Stimulated activated CD4-positive, alpha-beta T cell treated with anti-CD3 and anti-CD28 coated beads, Interleukin-12 subunit alpha, Interleukin-12 subunit beta, amount 100 ng/mL, for 24 hours (primary cell): Measurements from ENCODE around the gene TPST2.

Experiments
- DNase-seq, 2 experiments: peaks; one replicate each; pipeline ENCODE4 v3.0.0-alpha.2; 2020; ENCODE audit warnings: low read depth in 2 of 2

Gene TPST2

DNA sequence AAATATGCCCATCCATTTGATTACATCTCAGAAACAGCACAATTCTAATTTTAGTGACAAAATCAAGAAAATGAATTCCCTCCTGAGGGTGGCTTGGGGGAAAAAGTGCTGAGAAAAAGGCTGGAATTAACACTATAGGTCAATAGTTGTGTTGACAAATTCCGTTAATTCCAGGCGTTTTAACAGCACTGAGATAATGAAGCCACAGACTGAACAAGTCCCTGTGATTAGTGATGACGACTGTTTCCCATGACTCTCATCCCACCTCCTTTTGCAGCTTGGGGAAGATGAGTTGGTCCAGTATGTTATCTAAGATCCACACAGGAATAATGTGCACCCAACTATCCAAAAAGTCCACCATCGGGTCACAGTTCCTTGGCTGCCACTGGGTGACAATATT, 93.5 kb downstream of the TPST2 start:
- DNase-seq = no peak

DNA sequence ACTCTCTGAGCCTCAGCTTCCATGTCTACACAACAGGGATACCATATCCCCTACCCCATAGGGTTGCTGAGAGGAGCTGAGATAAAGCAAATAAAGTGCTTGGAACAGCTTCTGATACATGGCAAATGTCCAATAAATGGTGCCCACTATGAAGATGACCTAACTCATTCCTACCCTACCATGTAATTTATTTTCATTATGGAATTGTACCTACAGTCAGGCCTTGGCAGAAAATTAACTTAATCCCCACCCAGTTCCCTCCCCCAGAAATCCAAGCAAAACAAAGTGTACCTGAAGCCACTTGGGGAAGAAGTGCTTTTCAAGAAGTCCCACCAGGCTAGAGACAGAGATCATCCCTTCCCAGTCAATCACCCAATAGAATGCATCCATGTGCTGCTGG, 95.4 kb downstream of the TPST2 start:
- DNase-seq = no peak

DNA sequence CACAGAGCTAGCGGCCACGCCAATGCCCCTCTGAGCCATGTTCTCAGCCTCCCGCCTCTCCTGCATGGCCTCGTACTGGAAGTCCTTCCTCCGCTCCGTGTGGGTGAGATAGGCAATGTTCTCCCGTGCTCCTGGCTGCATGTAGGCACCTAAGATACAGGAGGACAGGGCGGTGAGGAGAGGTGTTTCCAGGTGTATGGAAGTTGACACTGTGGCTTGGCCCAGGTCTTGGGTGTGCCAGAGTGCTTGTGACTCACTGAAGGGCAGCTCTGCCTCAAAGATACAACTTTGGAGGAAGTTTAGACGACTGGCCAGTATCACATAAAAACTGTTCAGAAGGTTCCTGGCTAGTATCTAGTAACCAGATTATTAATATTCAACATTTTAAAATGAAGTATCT, 97.7 kb downstream of the TPST2 start:
- no peak for DNase-seq

DNA sequence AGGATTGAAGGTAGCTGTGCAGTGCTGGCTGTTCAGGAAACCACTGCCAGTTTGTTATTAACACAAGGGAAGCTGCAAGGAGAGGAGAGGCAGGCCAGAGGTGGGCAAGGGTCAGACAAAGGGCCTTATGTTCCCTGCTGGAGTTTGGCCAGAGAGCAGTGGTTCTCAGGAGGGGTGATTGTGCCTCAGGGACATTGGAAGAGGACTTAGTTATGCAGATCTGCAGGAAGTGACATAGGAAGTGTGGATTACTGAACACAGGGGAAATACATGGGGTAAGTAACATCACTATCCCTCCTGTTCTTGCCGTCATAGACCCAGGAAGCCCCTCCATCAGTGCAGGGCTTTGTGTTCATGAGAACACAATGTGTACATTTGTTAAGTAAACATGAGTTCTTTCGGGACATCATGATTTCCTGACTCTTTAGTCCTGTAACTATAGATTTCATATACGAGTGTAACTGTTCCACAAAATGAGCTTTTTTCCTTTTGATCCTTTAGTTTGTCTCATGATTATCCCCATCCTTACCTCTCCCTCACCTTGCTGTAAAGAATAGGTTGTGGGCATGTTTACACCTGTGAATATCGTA, 100.4 kb downstream of the TPST2 start:
- DNase-seq = no peak

DNA sequence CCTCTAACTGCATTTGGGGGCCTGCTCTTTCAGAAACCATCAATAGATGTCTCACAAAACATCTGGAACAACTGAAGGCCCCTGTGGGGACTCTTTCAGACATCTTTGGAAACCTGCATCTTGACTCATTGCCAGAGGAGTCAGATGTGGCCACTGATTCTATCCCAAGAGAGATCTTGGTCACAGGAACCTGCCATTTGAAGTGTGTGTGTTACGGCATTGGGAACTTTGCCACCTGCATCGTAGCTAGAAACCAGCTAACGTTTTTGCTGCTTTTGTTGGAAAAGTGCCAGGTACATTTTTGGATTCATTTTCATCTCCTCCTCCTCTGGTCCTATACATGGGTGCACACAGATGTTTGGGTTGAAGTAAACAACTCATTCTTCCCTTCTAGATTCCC, 101.9 kb downstream of the TPST2 start:
- no peak for DNase-seq

DNA sequence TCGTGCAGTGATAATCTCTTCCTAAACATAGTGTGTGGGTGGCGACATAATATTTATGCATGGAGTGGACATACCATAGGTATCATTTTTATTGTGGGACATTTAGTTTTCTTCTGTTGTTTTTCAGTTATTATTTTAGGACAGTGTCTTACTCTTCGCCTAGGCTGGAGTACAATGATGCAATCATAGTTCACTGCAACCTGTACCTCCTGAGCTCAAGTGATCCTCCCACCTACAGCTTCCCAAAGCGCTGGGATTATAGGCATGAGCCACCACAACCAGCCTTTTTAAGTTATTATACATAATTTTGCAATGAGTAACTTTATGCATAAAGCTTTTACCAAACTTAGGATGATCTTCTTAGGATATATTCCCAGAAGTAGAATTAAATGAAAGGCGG, 103.5 kb downstream of the TPST2 start:
- DNase-seq = no peak

DNA sequence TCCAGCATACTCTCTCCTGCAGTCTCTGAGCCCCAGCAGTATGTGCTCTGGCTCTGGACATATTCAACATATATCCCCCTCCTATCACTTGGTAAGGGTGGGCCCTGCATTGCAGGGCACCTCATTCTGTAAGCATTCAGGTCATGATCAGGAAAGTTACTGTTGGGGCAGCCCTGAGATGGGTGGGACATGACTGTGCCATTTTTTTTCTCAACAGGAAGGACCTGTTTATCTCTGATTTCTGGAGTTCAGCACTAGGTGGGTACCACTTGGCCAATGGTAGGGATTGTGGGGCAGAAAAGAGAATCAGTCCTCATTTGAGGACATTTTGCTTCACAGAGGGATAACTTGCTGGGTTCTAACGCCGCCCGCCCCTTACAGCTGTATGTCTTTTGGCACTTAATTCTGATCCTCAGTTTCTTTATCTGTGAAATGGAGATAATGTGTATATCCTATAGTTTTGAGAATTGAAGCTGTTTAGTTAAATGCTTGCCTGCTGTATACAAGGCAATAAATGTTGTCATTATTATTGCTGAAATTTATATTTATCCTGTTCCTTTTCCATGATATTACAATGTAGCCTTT, 104.0 kb downstream of the TPST2 start:
- no peak for DNase-seq

DNA sequence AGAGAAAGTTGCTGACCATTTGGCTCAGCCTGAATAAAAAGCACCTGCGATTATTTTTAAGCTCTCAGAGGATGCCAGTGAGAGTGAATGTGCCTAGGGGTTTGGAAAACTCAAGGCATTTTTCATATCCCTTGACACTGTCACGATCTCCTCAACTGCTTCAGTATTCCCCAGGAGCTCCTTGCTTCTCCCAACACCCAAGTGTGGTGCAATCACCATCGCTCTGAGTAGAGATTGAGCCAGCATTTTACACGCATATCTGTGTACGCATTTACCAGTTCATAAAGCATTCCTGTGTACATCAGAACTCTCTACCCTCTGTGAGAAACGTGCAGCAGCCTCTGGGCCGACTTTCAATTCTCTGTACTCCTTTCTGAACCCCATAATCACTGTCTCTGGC, 104.9 kb downstream of the TPST2 start:
- no peak for DNase-seq

DNA sequence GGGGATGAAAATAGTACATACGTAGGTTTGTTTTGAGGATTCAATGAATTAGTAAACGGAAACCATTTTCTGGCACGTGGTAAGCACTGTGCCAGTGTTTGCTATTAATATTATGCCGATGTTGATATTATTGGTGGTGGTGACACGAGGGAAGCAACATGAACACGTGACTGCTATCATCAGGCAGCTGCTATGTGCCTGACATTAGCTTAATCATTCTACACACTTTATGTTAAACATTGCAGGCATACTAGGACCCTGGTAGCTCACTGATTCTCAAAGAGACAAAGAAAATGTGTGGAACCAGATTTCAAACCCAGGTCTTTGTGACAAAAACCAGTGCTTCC, 105.6 kb downstream of the TPST2 start:
- no peak for DNase-seq

DNA sequence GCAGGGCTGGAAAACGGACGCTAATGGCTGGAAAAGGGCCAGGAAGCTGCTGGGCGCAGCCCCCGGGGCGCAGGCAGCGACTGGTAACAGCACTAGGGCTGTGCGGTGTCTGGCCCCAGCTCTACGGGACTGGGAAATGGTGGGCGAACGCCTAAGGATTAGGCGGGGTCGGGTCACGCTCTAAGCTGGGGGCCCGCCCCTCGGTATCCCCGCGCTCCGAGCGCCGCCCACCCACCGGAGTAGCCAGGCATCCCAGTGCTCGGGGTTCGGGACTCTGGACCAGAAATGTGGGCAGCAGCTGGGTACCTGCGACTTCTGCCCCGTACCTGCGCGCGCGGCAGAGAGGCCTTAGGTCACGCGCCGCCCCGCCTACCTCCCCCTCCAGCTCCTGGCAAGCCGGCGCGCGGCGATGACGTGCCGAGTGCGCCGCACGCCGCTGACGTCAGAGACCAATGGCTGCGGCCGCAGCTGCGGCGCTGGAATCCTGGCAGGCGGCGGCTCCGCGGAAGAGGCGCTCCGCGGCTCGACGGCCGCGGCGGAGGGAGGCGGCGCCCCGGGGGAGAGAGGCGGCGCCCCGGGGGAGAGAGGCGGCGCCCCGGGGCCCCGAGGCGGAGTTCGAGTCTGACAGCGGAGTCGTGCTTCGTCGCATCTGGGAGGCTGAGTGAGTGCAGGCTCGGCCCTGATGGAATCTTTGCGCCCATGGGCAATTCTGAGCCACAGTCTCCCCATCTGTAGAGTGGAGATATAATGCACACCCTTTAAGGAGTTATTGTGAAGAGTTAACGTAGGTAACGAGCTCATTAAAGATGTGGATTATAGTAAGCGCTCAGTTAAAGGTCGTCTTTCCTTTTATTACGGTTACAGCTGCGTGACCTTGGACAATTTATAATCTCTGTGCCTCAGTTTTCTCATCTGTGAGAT, 106.2 kb downstream of the TPST2 start, which contains the start of the genes HPS4 and SRRD:
HPS4 (minus strand) TSS at position 345 of the 921 bp plus-strand sequence. CDS start 2,021 bp downstream, outside the sequence.
SRRD (plus strand) TSS at position 439 of the 921 bp plus-strand sequence; CDS start at position 453, 14 bp downstream.
- peak; percentile 79 to 81 for DNase-seq

DNA sequence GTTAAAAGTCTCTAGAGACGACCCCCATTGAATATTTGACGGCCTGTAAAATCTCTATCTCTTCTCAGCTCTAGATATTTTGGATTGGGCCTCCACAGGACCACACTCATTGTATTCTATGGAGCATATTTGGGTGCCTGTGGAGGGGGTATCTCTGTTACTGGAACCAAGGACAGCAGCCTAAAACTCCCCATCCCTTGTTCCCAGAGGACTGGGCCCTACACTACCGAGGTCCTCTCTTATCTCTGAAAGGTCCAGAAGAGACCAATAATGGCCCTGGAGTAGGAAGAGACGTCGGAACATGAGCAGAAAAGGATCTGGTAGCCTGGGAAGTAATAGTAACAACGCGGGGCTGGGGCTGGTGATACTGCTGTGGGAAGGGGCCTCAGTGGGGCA, 106.9 kb downstream of the TPST2 start:
- no peak for DNase-seq

DNA sequence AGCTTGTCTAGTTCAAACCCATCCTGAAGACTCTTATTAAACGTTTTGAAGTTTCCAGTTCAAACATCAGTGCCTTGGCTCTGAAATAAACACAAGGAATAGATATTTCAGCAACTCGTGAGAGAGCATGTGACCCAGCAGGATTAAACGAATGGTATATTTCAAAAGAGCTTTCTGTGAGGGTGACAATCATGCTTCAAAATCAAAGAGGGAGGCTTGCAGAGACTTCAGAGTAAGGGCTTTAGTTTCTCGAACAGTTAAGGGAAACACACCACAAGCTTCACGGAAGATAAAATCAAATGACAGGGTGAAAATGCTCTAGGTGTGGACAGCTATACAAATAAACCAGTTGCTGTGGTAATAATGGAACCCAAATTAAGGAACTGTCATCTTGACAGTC, 107.8 kb downstream of the TPST2 start:
- no peak for DNase-seq

DNA sequence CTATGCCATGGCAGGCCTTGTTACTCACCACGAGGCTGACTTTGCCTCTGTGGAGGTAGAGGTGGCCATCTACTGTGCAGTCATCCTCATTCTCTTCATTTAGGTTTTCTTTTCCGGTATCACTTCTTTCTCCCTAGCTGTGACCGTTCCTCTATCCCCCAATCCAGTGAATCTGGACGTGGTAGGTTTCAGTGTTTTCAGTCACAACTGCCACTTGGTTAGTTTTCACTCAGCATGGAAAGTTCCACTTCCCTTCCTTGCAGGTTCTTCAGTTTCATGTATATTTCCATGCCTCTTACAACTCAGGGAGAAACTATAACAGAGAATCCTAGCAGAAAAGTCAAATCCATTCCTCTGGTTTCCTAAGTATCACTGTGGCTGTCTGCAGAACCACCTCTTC, 108.2 kb downstream of the TPST2 start:
- DNase-seq = no peak

DNA sequence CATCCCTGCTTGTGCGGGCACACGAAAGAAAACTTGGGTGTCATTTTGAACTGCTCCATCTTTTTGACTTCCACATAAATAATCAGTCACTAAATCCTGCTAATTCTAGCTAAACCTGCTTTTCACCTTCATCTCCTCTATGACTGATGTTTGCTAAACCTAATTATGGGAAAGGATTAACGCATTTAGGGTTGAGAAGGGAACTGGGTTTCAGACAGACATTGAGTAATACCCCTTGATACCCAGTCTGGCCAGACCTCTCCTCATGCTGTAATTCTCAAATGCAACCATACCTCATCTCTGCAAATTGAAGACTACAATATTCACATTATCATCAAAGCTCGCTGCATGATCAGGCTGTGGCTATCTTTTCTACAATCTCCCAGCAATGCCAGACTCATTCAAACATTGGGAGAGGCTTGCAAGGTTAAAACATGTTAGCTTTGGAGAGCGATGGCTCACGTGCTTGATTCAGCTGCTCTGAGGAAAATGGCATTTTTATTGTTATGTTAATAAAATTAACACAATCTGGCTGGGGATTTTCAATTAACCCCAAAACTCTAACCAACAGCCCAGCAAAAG, 108.7 kb downstream of the TPST2 start:
- no peak for DNase-seq

DNA sequence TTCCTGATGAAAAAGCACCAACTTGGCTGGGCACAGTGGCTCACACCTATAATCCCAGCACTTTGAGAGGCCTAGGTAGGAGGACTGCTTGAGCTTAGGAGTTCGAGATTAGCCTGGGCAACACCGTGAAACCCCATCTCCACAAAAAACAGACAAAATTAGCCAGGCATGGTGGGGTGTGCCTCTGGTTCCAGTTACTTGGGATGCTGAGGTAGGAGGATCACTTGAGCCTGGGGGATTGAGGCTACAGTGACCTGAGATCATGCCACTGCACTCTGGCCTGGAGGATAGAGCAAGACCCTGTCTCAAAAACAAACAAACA, 109.4 kb downstream of the TPST2 start:
- no peak for DNase-seq

DNA sequence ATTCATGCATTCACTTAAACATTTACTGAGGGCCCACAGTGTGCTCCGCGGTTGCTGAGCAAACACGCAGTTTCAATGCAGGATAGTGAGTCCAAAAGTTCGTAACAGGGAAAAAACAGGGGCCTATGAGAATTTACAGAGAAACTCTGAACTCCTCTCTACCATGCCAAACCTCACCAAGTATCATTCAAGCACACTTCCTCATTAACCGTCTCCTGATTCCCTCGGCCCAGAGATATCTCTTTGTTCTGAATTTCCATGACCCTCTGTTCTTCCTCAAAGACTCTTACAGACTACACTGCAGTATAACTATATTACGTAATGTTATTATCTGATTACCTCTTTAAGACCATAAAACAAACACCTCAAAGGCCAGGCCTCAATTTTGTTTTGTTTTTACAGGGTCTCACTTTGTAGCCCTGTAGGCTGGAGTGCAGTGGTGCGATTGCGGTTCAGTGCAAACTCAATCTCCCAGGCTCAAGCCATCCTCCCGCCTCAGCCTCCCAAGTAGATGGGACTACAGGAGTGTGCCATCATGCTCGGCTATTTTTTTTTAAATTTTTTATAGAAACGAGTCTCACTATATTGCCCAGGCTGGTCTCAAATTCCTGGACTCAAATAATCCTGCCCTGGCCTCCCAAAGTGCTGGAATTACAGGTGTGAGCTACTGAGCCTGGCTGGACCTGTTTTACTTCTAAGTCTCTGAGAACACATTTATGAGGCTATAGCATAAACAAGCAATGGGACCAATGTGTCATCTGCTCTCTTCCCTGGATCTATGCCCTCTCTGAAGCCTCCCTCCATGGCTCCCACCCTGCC, 109.9 kb downstream of the TPST2 start:
- DNase-seq = no peak

DNA sequence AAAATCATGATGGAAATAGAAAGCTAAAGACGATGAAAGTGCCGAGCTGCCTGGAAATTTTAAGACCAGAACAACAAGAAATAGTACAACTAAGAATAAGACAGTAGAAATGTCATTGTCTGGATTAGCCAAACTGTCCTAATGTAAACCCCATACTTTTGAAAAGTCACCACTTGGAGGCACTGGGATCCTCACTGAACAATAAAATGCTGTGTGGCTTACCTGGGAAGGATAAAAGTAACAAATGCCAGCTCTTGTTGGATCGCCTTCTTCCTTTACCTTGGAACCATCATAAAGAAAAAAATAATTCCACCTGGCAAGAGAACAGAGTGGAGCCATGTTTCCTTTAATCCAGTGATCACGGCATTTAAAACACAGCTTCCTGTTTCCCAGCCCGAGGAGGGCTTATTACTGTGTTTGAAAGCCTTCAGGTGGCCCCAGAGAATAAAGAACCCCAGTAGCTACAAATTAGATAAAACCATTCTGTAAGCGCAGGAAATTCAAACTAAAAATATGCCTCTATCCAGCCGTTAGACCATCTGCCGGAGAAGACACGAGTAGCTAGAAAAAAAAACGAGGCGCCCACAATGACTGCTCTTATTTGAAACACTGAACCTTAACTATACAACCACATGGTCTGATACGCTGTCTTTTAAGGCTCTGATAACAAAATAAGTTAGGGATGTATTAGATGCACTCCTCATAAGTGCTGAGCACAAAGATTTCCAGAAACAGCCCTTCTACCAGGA, 110.7 kb downstream of the TPST2 start:
- no peak for DNase-seq

DNA sequence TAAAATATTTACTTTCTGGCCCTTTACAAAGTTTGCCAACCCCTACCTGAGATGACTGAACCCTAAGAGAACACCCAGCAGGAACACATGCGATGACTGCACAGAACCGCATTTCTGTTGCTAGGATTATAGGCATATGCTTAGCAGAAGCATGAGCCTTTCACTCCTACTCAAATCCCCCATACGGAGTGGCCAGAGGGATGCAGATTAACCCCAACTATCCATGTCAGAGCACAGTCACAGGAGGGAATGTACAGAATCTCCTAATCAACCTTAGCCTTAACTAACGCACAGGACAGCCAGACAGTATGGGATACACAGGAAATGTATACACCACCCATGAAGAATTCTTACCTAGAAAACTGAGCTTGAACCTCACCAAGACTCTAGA, 112.6 kb downstream of the TPST2 start:
- DNase-seq = no peak

DNA sequence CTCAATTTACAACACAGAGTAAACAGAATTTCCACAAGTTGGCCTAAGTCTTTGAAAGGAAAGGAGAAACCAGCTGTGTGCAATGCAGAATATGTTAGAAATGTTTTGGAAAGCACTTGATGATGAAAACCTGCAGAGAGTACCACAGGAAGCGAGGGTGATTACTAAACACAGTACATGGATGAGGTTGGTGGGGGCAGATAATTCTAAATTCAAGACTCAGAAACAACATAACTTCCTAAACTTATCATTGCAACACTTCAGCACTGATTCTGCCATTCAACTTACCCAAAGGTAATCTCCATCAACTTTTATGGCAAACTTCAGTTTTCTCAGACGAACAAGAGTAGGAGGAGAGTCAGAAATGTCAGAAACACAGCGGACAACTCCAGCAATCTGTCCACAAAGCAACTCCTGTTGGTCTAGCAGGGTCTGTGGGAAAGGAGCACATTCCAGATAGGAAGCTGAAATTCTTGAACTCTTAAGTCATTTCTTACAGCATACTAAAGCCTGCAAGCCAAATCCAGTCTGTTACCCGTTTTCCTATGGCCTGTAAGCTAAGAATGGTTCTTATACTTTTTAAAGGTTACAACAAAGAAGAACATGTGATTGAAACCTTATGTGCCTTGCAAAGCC, 113.1 kb downstream of the TPST2 start:
- no peak for DNase-seq

DNA sequence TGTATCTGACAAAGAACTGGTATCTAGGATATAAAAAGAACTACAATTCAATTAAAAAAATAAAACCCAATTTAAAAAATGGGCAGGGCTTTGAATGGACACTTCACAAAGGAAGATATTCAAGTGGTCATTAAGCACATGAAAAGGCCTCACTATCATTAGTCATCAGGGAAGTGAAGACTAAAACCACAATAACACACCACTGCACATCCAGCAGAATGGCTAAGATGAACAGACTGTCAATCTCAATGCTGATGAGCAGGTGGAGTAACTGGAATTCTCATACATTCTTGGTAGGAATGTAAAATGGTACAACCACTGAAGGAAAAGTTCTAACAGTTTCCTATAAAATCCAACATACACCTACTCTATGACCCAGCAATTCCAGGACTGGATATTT, 115.2 kb downstream of the TPST2 start:
- DNase-seq = no peak
